NT2/D1 (cell line): ENCODE results near the gene NSD2.

ENCODE experiments used
- DNase-seq: peaks from one replicate; pipeline ENCODE4 v3.0.0-alpha.2; 2011; ENCODE audit warnings: low read depth, low spot score
- H3K27me3 ChIP-seq: 2 replicates; pipeline ENCODE4 v1.6.0; 2011; ENCODE audit warnings: mild to moderate bottlenecking; ENCODE audit not compliant: insufficient read length, insufficient read depth
- H3K36me3 ChIP-seq: 2 replicates; pipeline ENCODE4 v1.6.1; 2011; ENCODE audit warnings: mild to moderate bottlenecking, low read length, mixed read lengths; ENCODE audit not compliant: insufficient read depth, insufficient read length
- H3K4me1 ChIP-seq: 2 replicates; pipeline ENCODE4 v1.5.1; 2011; ENCODE audit not compliant: insufficient read depth, insufficient read length
- H3K4me3 ChIP-seq: 2 replicates; pipeline ENCODE4 v1.5.1; 2011; ENCODE audit warnings: low read depth; ENCODE audit not compliant: insufficient read length
- H3K9ac ChIP-seq: 2 replicates; pipeline ENCODE4 v1.6.0; 2011; ENCODE audit warnings: low read depth; ENCODE audit not compliant: insufficient read length
- H3K9me3 ChIP-seq: 2 replicates; pipeline ENCODE4 v1.5.1; 2011; ENCODE audit warnings: mild to moderate bottlenecking, low read length; ENCODE audit not compliant: insufficient read depth
- SUZ12 ChIP-seq: IDR thresholded peaks from 2 replicates; pipeline ENCODE4 v1.6.1; 2011; ENCODE audit not compliant: insufficient read length, insufficient read depth; ENCODE audit errors: extremely low read depth
- YY1 ChIP-seq: IDR thresholded peaks from 2 replicates; pipeline ENCODE4 v1.6.1; 2011; ENCODE audit not compliant: insufficient read length, insufficient read depth
- ZNF274 ChIP-seq: IDR thresholded peaks from 2 replicates; pipeline ENCODE4 v1.6.1; 2011; ENCODE audit warnings: mild to moderate bottlenecking, low read depth, low read length

The NSD2 gene

GRCh38 chr4:1980561-1981041 lies 109.4 kb downstream of the NSD2 start:
- no peak for TF ChIP-seq SUZ12
- no peak for TF ChIP-seq ZNF274
- TF ChIP-seq YY1, result no peak
- Histone ChIP-seq H3K9me3 (no peaks in the 10 kb centered on the region), H3K9ac (no peak overlapping the region), H3K4me3 (no peak overlapping the region), H3K27me3 (no peaks in the 10 kb centered on the region), H3K36me3 (peaks cover 97% of the 10 kb centered on the region), H3K4me1 (no peaks in the 10 kb centered on the region)
- no peak for DNase-seq

- peak; percentile 27 for DNase-seq
- Histone ChIP-seq H3K9ac (no peak overlapping the region), H3K4me1 (no peaks in the 10 kb centered on the region), H3K9me3 (no peaks in the 10 kb centered on the region), H3K36me3 (peaks cover 97% of the 10 kb centered on the region), H3K4me3 (no peak overlapping the region), H3K27me3 (no peaks in the 10 kb centered on the region)
- no peak for TF ChIP-seq ZNF274
- no peak for TF ChIP-seq SUZ12
- TF ChIP-seq YY1, result no peak
Measured at GRCh38 chr4:1981251-1982058, 110.3 kb downstream of the NSD2 start.

- Histone ChIP-seq H3K27me3 (no peaks in the 10 kb centered on the region), H3K36me3 (peaks cover 98% of the 10 kb centered on the region), H3K9me3 (no peaks in the 10 kb centered on the region), H3K9ac (no peak overlapping the region), H3K4me3 (no peak overlapping the region), H3K4me1 (no peaks in the 10 kb centered on the region)
- DNase-seq, result no peak
- TF ChIP-seq YY1, result no peak
- no peak for TF ChIP-seq ZNF274
Measured at GRCh38 chr4:1982124-1983052, 111.2 kb downstream of the NSD2 start.

- H3K9ac ChIP-seq, result no peak overlapping the region
- H3K4me3 ChIP-seq, result no peak overlapping the region
- no peaks in the 10 kb centered on the region for H3K4me1 ChIP-seq
- no peaks in the 10 kb centered on the region for H3K9me3 ChIP-seq
- H3K27me3 ChIP-seq, result no peaks in the 10 kb centered on the region
- peaks cover 100% of the 10 kb centered on the region for H3K36me3 ChIP-seq
- TF ChIP-seq YY1, result no peak
- no peak for TF ChIP-seq SUZ12
- TF ChIP-seq ZNF274, result no peak
- no peak for DNase-seq
Measured at GRCh38 chr4:1983053-1983845, 112.1 kb downstream of the NSD2 start.

- no peaks in the 10 kb centered on the region for H3K9me3 ChIP-seq
- no peak overlapping the region for H3K4me3 ChIP-seq
- H3K36me3 ChIP-seq, result peaks cover 99% of the 10 kb centered on the region
- no peak for TF ChIP-seq SUZ12
- TF ChIP-seq YY1, result no peak
- TF ChIP-seq ZNF274, result no peak
- H3K27me3 ChIP-seq, result no peaks in the 10 kb centered on the region
- H3K9ac ChIP-seq, result no peak overlapping the region
- no peak for DNase-seq
- no peaks in the 10 kb centered on the region for H3K4me1 ChIP-seq
Measured at GRCh38 chr4:1983846-1984405, 112.7 kb downstream of the NSD2 start.

- Histone ChIP-seq H3K9me3 (no peaks in the 10 kb centered on the region), H3K9ac (no peak overlapping the region), H3K36me3 (peaks cover 99% of the 10 kb centered on the region), H3K4me3 (no peak overlapping the region), H3K4me1 (no peaks in the 10 kb centered on the region), H3K27me3 (no peaks in the 10 kb centered on the region)
- TF ChIP-seq SUZ12, result no peak
- TF ChIP-seq ZNF274, result no peak
- TF ChIP-seq YY1, result no peak
- no peak for DNase-seq
Measured at GRCh38 chr4:1984406-1985191, 113.4 kb downstream of the NSD2 start.
